SKM-1 treated with dmso at 0.1 percent for 144 hours (cell line): Measurements from ENCODE around the gene ADGRV1.
"Not testable (repeated sequence)": the region's sequence is repeated elsewhere in the genome, so short reads cannot be mapped to it uniquely, and the experiment has no call there.

Source experiments
- DNase-seq: peaks from one replicate; lab custom pipeline; 2025; ENCODE audit not compliant: unreplicated experiment; lab: John Stamatoyannopoulos, UW

ADGRV1 gene

DNA sequence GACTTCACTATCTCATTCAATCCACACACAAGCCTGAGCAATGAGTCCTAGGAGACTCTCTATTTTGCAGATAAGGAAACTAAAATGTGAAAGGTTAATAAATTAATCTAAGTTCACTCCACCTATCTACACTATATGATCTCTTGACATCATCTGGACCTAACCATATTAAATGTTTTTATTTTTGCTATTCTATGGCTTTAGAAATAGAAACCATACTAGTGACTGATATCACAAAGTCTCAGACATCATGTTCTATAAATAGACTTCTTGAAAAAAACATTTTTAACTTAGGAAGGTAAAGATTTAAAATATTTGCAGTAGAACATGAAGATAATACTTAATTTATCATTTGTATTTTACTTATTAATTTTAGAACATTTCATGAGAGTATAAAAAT lies 9.4 kb upstream of the ADGRV1 start:
- no peak for DNase-seq

DNA sequence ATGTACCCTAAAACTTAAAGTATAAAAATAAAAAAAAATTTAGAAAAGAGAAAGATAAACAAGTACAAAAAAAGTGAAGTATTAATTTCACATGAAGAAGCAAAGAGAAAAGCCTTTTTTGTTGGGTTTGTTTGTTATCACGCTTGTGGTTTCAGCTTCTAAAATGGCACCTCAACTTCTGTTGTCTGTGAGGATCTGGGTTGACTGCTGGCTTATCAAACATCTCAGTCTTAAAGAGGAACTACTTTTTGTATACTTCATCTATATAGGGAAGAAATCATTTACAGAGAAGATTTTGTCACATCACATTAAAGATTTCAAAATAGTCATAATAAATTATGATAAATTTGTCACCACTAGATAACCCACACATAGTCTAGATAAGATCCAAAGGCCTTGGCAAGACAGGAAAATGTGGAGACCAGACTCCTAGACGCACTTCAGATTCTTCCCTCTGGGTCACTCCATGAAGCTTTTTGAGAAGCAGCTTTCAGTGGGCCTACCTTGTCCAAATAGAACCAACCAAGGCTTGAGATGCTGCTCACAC lies 8.8 kb upstream of the ADGRV1 start:
- DNase-seq, result no peak

DNA sequence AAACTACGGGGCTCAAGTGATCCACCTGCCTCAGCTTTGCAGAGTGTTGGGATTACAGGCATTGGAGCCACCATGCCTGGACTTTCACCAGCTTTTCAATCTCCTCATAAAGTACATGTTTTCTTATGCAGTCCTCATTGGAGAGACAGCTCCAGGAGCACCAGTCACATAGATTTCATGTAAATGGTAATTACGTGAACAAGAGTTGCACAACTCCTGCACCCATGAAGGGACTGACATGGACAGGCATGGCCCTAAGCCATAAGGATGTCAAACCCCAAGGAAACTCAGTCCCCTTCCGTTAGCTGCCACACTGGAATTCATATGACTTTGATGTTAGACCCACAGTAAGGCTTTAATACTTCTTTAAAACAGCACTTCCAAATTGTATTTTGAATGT lies 7.6 kb upstream of the ADGRV1 start:
- no peak for DNase-seq

DNA sequence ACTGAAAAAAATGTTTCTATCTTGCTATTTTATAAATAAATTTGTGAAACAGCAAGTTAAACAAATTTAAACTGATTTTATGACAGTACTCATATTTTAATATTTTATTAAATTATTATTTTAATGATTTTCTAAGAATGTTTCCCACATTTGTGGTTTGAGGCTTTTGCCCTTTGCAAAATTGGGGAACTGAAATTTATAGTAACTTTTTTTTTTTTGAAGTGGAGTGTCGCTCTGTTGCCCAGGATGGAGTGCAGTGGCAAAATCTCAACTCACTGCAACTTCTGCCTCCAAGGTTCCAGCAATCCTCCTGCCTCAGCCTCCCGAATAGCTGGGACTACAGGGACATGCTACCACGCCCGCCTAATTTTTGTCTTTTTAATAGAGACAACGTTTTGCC lies 7.2 kb upstream of the ADGRV1 start:
- no peak for DNase-seq

DNA sequence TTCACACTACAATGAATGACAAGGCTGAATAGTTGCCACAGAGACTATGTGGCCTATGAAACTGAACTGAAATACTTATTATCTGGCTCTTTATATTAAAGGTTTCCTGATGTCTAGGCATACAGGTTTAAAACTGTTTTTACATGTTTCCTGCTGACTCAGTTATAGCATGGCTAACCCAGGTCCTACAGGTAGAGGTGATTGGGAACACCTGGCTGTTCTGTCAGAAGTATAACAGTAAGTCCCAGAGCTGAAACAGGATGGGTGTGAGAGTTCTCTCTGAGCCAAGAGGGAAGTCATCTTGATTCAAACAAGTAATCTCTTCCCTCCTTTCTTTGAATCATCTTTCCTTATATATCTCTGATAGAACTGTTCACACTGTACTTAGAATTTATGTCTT lies 4.9 kb upstream of the ADGRV1 start:
- DNase-seq, result no peak

DNA sequence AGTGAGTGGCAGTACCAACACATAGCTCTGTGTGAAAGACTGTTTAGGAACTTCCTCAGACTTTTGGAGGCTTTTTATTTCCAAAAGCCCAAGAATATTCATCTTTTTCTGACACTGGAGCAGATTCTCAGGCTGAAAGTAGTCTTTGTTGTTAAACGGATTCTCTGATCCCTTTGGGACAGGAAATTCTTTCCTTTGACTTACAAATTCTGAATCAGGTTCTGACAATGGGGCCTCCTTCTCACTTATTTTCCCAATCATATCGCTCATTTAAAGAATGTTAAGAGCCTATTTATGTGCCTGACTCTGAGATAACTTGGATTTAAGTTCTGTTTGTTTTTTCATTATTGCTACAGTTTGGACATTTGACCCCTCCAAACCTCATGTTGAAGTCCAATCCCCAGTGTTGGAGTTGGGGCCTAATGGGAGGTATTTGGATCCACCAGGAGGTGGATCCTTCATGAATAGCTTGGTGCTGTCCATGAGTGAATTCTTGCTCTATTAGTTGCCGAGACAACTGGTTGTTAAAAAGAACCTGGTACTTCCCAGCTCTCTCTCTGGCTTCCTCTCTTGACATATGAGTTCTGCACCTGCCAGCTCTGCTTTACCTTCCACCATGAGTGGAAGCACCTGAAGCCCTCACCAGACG lies 4.1 kb upstream of the ADGRV1 start:
- DNase-seq, result no peak

DNA sequence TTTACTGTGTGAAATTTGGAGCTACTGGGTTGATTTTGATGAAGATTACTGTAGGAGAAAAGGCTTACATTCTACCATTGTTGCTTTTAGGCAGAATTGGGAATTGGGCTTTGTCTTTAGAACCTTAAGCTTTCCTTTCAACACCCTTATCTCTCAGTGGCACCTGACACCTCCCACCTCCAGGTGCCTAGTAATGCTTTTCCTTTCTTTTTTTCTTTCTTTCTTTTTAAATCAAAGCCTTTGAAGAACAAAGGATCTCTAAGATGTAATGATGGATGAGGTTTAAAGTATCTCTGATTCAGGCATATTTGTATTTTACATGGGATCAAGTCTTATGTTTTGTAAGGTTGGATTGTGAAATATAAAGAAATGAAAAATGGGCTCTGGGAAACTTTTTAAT lies 2.9 kb upstream of the ADGRV1 start:
- DNase-seq, result no peak

DNA sequence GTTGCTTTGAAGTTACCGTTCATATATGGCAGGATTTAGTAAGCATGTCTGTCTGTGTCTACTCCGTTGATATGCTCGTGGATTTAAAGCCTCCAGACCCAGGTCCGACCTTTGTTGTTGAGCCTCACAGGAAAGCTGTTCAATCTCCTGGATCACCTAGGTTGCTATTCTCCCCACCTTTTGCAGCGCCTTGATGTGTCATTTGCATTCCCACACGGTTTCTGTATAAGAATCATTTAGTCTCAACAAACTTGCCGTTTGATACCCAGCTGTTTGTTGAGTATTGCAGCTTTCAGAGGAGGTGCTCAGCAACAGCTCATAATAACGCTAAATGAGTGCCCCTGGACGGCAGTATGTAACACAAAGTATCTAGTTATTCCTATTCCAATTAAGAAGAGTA lies 1.2 kb upstream of the ADGRV1 start:
- DNase-seq, result no peak

DNA sequence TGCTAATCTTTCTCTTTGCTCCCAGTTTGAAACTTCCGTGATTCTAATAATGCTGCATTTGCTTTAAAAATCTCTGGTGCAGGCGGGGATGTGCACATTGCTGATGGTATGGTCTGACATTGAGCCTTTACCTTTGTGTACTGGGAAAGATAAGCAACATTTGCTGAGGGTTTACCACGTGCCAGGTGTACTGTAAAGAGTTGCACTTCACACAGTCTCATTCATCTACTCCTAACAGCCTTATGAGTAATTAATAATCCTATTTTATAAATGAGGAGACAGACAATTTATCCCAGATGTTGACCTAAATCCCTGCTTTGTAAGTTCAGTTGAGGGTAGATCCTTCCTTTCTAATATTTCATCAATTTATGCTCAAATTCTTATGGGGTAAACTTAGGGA lies 726 bp upstream of the ADGRV1 start:
- no peak for DNase-seq

DNA sequence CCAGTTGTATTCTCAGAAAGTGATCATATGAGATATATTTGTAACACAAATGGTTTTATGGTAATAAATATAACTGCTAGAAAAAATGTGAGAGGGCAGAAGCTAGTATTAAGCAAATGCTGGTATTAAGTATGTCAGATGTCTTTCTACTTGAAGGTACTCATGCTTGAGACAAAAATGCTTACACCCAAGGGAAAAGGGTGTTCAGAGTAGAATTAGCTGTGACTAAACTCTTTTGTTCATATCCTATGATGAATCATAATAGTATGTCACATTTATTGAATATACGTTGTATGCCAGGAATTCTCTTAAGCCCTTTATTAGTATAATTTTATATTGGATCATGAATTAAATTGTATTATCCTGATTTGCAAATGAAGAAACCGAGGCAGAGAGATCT lies 2.2 kb downstream of the ADGRV1 start:
- DNase-seq, result no peak

DNA sequence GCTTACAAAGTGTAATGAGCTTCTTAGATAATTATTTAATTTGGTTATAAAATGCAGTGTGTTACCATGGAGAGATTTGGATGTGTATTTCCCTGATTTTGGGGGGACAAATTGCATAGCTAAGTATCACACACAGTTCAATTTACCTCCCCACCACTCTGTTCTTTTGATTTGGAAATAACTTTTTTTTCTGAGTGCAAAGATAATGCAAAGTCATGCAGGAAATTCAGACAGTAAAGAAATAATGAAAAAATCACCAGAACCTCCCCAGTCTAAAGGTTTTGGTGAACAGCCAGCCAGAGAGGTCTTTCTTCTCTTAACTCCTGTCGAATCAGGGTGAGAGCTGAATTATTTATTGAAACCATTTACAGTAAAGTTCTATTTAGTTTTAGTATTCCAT lies 3.2 kb downstream of the ADGRV1 start:
- DNase-seq, result no peak

DNA sequence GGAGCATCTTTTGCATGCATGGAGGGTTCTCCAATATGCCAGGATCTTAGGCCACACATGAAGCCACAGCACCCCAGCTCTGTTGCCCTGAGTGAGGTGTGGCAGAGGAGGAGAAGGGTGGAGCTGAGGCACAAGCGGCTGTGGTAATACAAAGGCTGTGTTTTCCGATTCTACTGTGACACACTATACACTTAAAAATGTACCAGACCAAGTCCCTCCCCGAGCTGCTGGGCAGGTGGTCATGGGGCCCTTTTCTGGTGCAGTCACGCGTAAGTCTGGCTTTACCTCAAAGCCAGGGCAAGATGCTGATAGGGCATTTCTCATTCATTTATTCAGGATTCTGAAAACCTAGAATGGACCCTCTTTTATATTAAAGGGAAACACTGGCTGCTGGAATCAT lies 3.7 kb downstream of the ADGRV1 start:
- DNase-seq, result no peak

DNA sequence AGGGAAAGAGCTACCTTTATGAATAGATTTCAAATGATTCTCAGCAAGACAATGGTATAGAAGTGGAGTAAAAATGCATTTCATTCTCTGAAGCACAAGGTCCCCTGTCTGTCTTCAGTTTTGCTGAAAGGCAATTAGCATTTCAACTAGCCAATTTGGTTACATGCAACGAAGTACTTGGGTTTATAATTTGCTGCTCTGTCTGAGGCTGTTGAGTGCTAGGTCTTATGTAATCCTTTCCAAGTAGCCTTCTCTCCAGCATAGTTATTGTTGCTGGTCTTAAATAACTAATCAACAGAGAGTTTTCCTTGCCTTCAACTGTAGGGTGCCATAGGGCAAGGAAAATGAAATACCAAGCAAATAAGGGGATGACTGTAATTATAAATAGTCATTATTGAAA lies 4.5 kb downstream of the ADGRV1 start:
- DNase-seq, result no peak

DNA sequence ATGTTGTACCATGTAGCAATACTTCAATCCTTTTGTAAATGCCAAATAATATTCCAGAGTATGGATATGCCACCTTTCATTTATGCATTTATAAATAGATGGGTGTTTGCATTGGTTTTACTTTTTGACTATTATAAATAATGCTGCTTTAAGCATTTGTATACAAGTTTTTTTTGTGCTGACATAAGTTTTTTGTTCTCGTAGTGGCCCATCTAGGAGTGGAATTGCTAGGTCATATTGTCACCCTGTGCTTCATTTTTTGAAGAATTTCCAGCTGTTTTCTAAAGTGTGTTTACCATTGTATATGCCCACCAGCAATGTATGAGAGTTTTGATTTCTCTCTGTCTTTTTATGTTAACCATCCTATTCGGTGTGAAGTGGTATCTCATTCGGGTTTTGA lies 6.9 kb downstream of the ADGRV1 start:
- DNase-seq, result no peak

DNA sequence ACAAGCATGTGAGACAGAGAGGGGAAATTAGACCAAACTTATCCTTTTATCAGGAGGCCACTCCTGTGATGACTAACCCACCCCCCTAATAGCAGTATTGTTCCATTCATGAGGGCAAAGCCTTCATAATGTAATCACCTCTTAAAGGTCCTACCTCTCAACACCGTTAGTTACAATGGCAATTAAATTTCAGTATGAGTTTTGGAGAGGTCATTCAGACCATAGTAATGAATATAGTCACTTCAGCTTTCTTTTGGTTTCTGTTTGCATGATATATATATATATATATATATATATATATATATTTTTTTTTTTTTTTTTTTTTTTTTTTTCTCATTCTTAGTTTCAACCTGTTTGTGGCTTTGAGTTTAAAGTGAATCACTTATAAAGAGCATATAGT lies 10.5 kb downstream of the ADGRV1 start:
- no peak for DNase-seq

DNA sequence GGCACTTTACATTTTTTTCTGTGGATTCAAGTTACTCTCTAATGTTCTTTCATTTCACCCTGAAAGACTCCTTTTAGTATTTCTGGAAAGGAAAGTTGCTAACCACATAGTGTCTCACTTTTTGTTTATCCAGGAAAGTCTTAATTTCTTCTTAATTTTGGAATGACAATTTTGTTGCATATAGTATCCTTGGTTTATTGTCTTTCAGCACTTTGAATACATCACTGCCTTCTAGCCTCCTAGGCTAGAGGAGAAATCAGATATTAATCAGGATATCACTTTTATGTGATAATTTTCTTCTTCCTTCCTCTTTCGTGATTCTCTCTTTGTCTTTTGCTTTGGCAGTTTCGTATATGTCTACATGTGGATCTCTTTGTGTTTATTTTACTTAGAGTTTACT lies 11.4 kb downstream of the ADGRV1 start:
- DNase-seq, result no peak

DNA sequence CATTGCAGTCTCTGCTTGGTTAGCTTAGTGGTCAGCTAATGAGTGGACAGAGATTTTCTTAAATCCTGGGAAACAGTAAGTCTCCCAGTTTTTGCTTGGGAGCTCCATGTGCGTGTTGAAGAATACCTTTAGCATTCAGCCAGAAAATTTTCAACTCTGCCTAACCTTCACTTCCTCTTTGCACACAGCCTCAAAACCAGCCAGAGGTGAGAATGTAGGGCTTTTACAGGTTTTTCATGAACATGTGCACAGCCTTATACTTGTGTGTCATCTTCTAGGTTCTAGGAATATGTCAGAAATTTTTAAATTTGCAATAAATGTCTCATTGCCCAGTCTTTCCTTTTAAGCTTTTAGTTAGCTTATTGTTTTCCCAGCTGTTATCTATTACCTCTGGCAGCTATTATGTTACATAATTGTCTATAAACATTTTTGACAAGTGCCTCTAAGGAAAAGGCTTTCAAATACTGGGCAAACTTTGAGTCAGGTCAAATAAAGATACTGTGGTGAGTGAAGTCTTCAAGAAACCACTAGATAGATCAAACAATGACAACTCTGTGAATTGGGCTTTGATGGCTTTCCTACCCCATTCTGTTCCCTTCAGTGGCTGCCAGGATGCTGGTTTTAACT lies 12.7 kb downstream of the ADGRV1 start:
- DNase-seq, result no peak

DNA sequence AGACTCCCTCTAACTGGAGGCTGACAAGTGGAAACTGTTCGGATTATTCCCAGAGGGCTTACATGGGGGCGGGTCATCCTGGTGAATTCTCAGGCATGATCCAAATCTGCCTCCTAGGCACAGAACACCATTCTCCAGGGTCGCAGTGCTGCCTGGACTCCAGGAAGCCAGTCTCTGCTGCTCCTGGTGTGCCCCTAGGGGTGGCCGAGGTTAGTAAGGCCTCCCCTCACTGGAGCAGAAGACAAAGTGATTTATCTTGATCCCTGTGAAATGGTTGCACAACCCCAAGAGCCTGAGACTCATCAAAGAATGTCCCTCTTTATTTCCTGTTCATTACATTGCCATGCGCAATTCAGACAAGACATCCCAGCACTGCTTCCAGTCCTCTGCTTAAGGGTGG lies 17.1 kb downstream of the ADGRV1 start:
- DNase-seq, result no peak

DNA sequence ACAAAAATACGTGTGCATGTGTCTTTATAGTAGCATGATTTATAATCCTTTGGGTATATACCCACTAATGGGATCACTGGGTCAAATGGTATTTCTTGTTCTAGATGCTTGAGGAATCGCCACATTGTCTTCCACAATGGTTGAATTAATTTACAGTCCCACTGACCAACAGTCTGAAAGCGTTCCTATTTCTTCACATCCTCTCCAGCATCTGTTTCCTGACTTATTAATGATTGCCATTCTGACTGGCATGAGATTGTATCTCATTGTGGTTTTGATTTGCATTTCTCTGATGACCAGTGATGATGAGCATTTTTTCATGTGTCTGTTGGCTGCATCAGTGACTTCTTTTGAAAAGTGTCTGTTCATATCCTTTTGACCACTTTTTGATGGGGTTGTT lies 18.0 kb downstream of the ADGRV1 start:
- DNase-seq, result not testable (repeated sequence)

DNA sequence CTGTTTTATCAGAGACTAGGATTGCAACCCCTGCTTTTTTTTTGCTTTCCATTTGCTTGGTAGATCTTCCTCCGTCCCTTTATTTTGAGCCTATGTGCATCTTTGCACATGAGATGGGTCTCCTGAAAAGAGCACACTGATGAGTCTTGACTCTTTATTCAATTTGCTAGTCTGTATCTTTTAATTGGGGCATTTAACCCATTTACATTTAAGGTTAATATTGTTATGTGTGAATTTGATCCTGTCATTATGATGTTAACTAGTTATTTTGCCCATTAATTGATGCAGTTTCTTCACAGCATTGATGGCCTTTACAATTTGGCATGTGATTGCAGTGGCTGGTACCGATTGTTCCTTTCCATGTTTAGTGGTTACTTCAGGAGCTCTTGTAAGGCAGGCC lies 21.3 kb downstream of the ADGRV1 start:
- DNase-seq, result not testable (repeated sequence)

DNA sequence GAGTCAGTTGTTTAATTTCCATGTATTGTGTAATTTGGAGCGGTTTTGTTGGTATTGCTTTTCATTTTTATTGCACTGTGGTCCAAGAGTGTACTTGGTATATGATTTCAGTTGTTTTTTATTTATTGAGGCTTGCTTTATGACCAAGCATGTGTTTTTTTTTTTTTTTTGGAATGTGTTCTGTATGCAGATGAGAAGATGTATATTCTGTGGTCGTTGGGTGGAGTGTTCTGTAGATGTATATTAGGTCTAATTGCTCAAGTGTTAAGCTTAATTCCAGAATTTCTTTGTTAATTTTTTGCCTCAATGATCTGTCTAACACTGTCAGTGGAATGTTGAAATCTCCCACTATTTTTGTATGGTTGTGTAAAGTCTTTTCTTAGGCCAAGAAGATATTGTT lies 23.4 kb downstream of the ADGRV1 start:
- DNase-seq, result no peak

DNA sequence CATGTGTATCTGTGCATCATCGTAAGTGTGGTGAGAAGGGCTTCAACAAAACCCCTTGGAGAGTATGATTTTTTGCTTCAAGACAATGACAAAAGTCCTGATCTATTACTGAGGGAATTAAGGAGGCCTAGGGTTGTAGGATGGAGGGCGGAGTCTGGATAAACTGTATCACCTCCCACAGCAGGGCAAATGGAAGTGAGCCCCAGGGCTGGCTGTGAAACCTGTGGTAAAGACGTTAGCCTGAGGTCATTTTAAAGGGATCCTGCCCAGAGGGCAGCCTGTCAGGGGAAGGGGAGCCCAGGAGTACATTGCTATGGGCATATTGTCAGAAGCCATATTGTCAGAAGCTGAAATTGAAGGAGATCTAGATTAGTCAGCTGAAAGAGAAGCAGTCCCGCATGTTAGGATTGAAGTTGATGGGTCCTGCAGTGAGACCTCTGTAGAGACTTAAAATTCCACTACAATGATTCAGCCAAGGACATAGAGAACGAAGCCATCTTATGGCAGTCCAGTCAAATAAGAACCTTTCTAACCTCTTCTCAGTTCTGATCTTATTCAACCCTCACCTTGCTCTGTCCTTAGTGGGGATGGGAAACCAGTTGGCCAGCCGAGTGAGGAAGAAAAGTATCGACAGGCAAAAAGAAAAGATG lies 26.9 kb downstream of the ADGRV1 start:
- no peak for DNase-seq

DNA sequence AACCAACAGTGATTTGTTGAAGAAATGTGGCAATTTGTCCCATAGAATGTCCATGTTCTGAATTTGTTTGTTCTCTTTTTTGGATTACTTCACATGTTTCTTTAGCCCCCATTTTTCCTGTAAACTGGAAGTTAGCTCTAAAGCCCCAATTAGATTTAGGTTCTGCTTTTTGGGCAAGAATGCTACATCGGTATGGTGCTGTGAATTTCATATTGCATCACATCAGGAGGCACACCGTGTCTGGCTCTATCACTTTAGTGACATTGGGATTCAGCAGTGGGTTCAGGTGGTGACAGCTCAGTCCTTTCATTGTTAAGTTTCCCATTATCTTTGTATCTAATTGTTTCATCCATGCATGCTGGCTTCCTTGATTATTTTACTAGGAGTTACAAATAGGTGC lies 27.9 kb downstream of the ADGRV1 start:
- DNase-seq, result no peak
